ENCODE measurements around the gene DEFB125.

The DEFB125 gene

GRCh38 chr20:77231-77630 lies 10.2 kb upstream of the DEFB125 start:
- no peak for TF ChIP-seq ZNF384 (IDR thresholded peaks at IDR 0.05)
- no peak for TF ChIP-seq SP1 (IDR thresholded peaks at IDR 0.05)
- TF ChIP-seq FOXK2 (IDR thresholded peaks at IDR 0.05), result no peak
- TF ChIP-seq FOXA1 (IDR thresholded peaks at IDR 0.05), result no peak
- TF ChIP-seq FOXM1 (IDR thresholded peaks at IDR 0.05; ENCODE audit: borderline replicate concordance), result no peak
- no peak for TF ChIP-seq BHLHE40 (IDR thresholded peaks at IDR 0.05; ENCODE audit: borderline replicate concordance)
- no peak for TF ChIP-seq L3MBTL2 (conservative IDR thresholded peaks at IDR 0.05)
- TF ChIP-seq HDGF (IDR thresholded peaks at IDR 0.05; ENCODE audit: borderline replicate concordance), result no peak
- no peak for TF ChIP-seq PKNOX1 (IDR thresholded peaks at IDR 0.05)
- no peak for TF ChIP-seq TARDBP (IDR thresholded peaks at IDR 0.05)
- ChIA-PET CTCF (no interaction called here), POLR2A (no interaction called here)
- no peak for DNase-seq (ENCODE audit: extremely low spot score)

GRCh38 chr20:78338-78737 lies 9.1 kb upstream of the DEFB125 start:
- ChIA-PET CTCF (no interaction called here), POLR2A (no interaction called here)
- no peak for DNase-seq (ENCODE audit: extremely low spot score)
- TF ChIP-seq LEF1 (IDR thresholded peaks at IDR 0.05; ENCODE audit: borderline replicate concordance) (no peak), BHLHE40 (IDR thresholded peaks at IDR 0.05; ENCODE audit: borderline replicate concordance) (no peak), TARDBP (IDR thresholded peaks at IDR 0.05) (no peak), CTBP1 (IDR thresholded peaks at IDR 0.05; ENCODE audit: borderline replicate concordance) (no peak), ARNT (IDR thresholded peaks at IDR 0.05) (no peak), FOXK2 (IDR thresholded peaks at IDR 0.05) (no peak), NFRKB (IDR thresholded peaks at IDR 0.05) (no peak), L3MBTL2 (conservative IDR thresholded peaks at IDR 0.05) (no peak), ELF4 (IDR thresholded peaks at IDR 0.05) (no peak), SP1 (IDR thresholded peaks at IDR 0.05) (no peak), HDGF (IDR thresholded peaks at IDR 0.05; ENCODE audit: borderline replicate concordance) (no peak), PKNOX1 (IDR thresholded peaks at IDR 0.05) (no peak), FOXA1 (IDR thresholded peaks at IDR 0.05) (no peak), FOXM1 (IDR thresholded peaks at IDR 0.05; ENCODE audit: borderline replicate concordance) (no peak)

GRCh38 chr20:79565-79964 lies 7.9 kb upstream of the DEFB125 start:
- TF ChIP-seq CTBP1 (IDR thresholded peaks at IDR 0.05; ENCODE audit: borderline replicate concordance), result no peak
- TF ChIP-seq SUZ12 (IDR thresholded peaks at IDR 0.05), result no peak
- no peak for TF ChIP-seq TARDBP (IDR thresholded peaks at IDR 0.05)
- no peak for TF ChIP-seq PKNOX1 (IDR thresholded peaks at IDR 0.05)
- DNase-seq (ENCODE audit: extremely low spot score), result no peak
- CTCF ChIA-PET, result no interaction called here

GRCh38 chr20:90651-91050 lies 3.2 kb downstream of the DEFB125 start:
- CTCF ChIA-PET, result no interaction called here
- no peak for TF ChIP-seq PKNOX1 (IDR thresholded peaks at IDR 0.05)
- no peak for TF ChIP-seq FOXK2 (IDR thresholded peaks at IDR 0.05)
- no peak for TF ChIP-seq CTBP1 (IDR thresholded peaks at IDR 0.05; ENCODE audit: borderline replicate concordance)
- TF ChIP-seq LEF1 (IDR thresholded peaks at IDR 0.05; ENCODE audit: borderline replicate concordance), result no peak
- TF ChIP-seq ARNT (IDR thresholded peaks at IDR 0.05), result no peak
- no peak for TF ChIP-seq TARDBP (IDR thresholded peaks at IDR 0.05)
- TF ChIP-seq ELF4 (IDR thresholded peaks at IDR 0.05), result no peak
- no peak for TF ChIP-seq NFRKB (IDR thresholded peaks at IDR 0.05)
- no peak for TF ChIP-seq FOXM1 (IDR thresholded peaks at IDR 0.05; ENCODE audit: borderline replicate concordance)
- TF ChIP-seq BHLHE40 (IDR thresholded peaks at IDR 0.05; ENCODE audit: borderline replicate concordance), result no peak
- TF ChIP-seq SUZ12 (IDR thresholded peaks at IDR 0.05), result no peak
- TF ChIP-seq ZNF384 (IDR thresholded peaks at IDR 0.05), result no peak
- no peak for TF ChIP-seq HDGF (IDR thresholded peaks at IDR 0.05; ENCODE audit: borderline replicate concordance)
- no peak for TF ChIP-seq FOXA1 (IDR thresholded peaks at IDR 0.05)
- TF ChIP-seq L3MBTL2 (conservative IDR thresholded peaks at IDR 0.05), result no peak
- TF ChIP-seq SP1 (IDR thresholded peaks at IDR 0.05), result no peak
- DNase-seq (ENCODE audit: extremely low spot score), result no peak
- POLR2A ChIA-PET, result no interaction called here

More at GRCh38 chr20:79565-79964, 7.9 kb upstream of the DEFB125 start:
- POLR2A ChIA-PET, result no interaction called here

- ChIA-PET CTCF (no interaction called here), POLR2A (no interaction called here)
- DNase-seq (ENCODE audit: extremely low spot score), result no peak
These were observed 6.2 kb downstream of the DEFB125 start for GRCh38 chr20:93641-94040.

More at GRCh38 chr20:93641-94040, 6.2 kb downstream of the DEFB125 start:
- TF ChIP-seq BHLHE40 (IDR thresholded peaks at IDR 0.05; ENCODE audit: borderline replicate concordance) (no peak), L3MBTL2 (conservative IDR thresholded peaks at IDR 0.05) (no peak), PKNOX1 (IDR thresholded peaks at IDR 0.05) (no peak), ELF4 (IDR thresholded peaks at IDR 0.05) (no peak), NFRKB (IDR thresholded peaks at IDR 0.05) (no peak), SUZ12 (IDR thresholded peaks at IDR 0.05) (no peak), FOXA1 (IDR thresholded peaks at IDR 0.05) (no peak), FOXM1 (IDR thresholded peaks at IDR 0.05; ENCODE audit: borderline replicate concordance) (no peak), ZNF384 (IDR thresholded peaks at IDR 0.05) (no peak), SP1 (IDR thresholded peaks at IDR 0.05) (no peak)
